OCI-LY1 (cell line): ENCODE results near the gene DDX56.

Experiments
- H2AFZ ChIP-seq: fragments of 200-600 bp; sonication (generic), shearing (Covaris generic); 2 replicates; pipeline ENCODE4 v1.6.0; 2014; ENCODE audit warnings: antibody characterized with exemption, mild to moderate bottlenecking, low read length
- H3F3A ChIP-seq: fragments of 200-600 bp; sonication (generic), shearing (Covaris generic); 2 replicates; pipeline ENCODE4 v1.6.0; 2014; ENCODE audit warnings: mild to moderate bottlenecking, antibody characterized with exemption, low read length, moderate library complexity; ENCODE audit not compliant: insufficient read depth
- H3K27ac ChIP-seq: fragments of 200-600 bp; sonication (generic); 2 replicates; pipeline ENCODE4 v1.5.1; 2014; ENCODE audit warnings: low read length, mixed run types, mild to moderate bottlenecking, low read depth; ENCODE audit not compliant: poor library complexity, severe bottlenecking
- H3K27me3 ChIP-seq: fragments of 200-600 bp; sonication (generic); 2 replicates; pipeline ENCODE4 v1.6.0; 2014; ENCODE audit warnings: antibody characterized with exemption, mild to moderate bottlenecking, low read length, moderate library complexity; ENCODE audit not compliant: insufficient read depth
- H3K36me3 ChIP-seq: fragments of 200-600 bp; sonication (generic); 2 replicates; pipeline ENCODE4 v1.6.1; 2014; ENCODE audit warnings: mild to moderate bottlenecking, antibody characterized with exemption, low read length, moderate library complexity, mixed read lengths; ENCODE audit not compliant: insufficient read depth
- H3K4me1 ChIP-seq: fragments of 200-600 bp; sonication (generic); 2 replicates; pipeline ENCODE4 v1.5.1; 2014; ENCODE audit warnings: mild to moderate bottlenecking, low read length, moderate library complexity; ENCODE audit not compliant: insufficient read depth, severe bottlenecking
- H3K4me2 ChIP-seq: fragments of 200-600 bp; sonication (generic), shearing (Covaris generic); 2 replicates; pipeline ENCODE4 v1.6.1; 2014; ENCODE audit warnings: low read length
- H3K4me3 ChIP-seq: fragments of 200-600 bp; sonication (generic); 2 replicates; pipeline ENCODE4 v1.5.1; 2014; ENCODE audit warnings: low read length, low read depth, mild to moderate bottlenecking, mixed read lengths; ENCODE audit not compliant: poor library complexity, severe bottlenecking
- H3K79me2 ChIP-seq: fragments of 200-600 bp; shearing (Covaris generic); 2 replicates; pipeline ENCODE4 v1.6.1; 2016; ENCODE audit warnings: mixed run types, low read length, mixed read lengths; ENCODE audit not compliant: insufficient read depth
- H3K9ac ChIP-seq: fragments of 200-600 bp; sonication (generic), shearing (Covaris generic); 2 replicates; pipeline ENCODE4 v1.6.1; 2014; ENCODE audit warnings: mild to moderate bottlenecking, low read length, mixed read lengths
- H3K9me2 ChIP-seq: fragments of 200-600 bp; sonication (generic), shearing (Covaris generic); 2 replicates; pipeline ENCODE4 v1.6.1; 2014; ENCODE audit warnings: low read depth, mild to moderate bottlenecking, low read length, mixed read lengths
- H3K9me3 ChIP-seq: fragments of 200-600 bp; shearing (Covaris generic); 2 replicates; pipeline ENCODE4 v1.6.1; 2014; ENCODE audit warnings: low read length, mixed read lengths
- H4K20me1 ChIP-seq: fragments of 200-600 bp; sonication (generic), shearing (Covaris generic); 2 replicates; pipeline ENCODE4 v1.6.0; 2016; ENCODE audit warnings: mild to moderate bottlenecking, low read length; ENCODE audit not compliant: insufficient read depth
- CTCF ChIP-seq: fragments of 200-600 bp; sonication (generic), shearing (Covaris generic); IDR thresholded peaks from 2 replicates; pipeline ENCODE4 v1.5.1; 2017; ENCODE audit warnings: mild to moderate bottlenecking, antibody characterized with exemption, low read length, moderate library complexity, mixed read lengths
- EZH2 ChIP-seq: fragments of 200-600 bp; sonication (generic), shearing (Covaris generic); IDR thresholded peaks from 2 replicates; pipeline ENCODE4 v1.8.0; 2017; ENCODE audit warnings: borderline replicate concordance, mixed run types, mild to moderate bottlenecking, antibody characterized with exemption, low read length, moderate library complexity, mixed read lengths

DDX56 gene

GRCh38 chr7:44518761-44519160 lies 54.9 kb downstream of the DDX56 start:
- no peaks in the 10 kb centered on the region for H4K20me1 ChIP-seq
- H3K27ac ChIP-seq = no peak overlapping the region
- H3K79me2 ChIP-seq = no peaks in the 10 kb centered on the region
- H3K9me3 ChIP-seq = no peaks in the 10 kb centered on the region
- peaks cover 12% of the 10 kb centered on the region for H3K27me3 ChIP-seq
- H3K9ac ChIP-seq = no peak overlapping the region
- H3K4me3 ChIP-seq = no peak overlapping the region
- TF ChIP-seq EZH2 (no peak), CTCF (no peak)
- H2AFZ ChIP-seq = no peak overlapping the region
- no peaks in the 10 kb centered on the region for H3K9me2 ChIP-seq
- H3K4me2 ChIP-seq = no peak overlapping the region
- H3K36me3 ChIP-seq = no peaks in the 10 kb centered on the region
- no peaks in the 10 kb centered on the region for H3F3A ChIP-seq
- H3K4me1 ChIP-seq = no peaks in the 10 kb centered on the region

- no peak overlapping the region for H2AFZ ChIP-seq
- TF ChIP-seq CTCF = no peak
- TF ChIP-seq EZH2 = no peak
- no peaks in the 10 kb centered on the region for H3K79me2 ChIP-seq
- H3K36me3 ChIP-seq = no peaks in the 10 kb centered on the region
- H3K9me2 ChIP-seq = no peaks in the 10 kb centered on the region
- H3K4me1 ChIP-seq = no peaks in the 10 kb centered on the region
- no peak overlapping the region for H3K4me2 ChIP-seq
- peaks cover 15% of the 10 kb centered on the region for H3K27me3 ChIP-seq
- H3K4me3 ChIP-seq = no peak overlapping the region
- no peak overlapping the region for H3K9ac ChIP-seq
- H3K9me3 ChIP-seq = no peaks in the 10 kb centered on the region
- no peak overlapping the region for H3K27ac ChIP-seq
- no peaks in the 10 kb centered on the region for H4K20me1 ChIP-seq
- no peaks in the 10 kb centered on the region for H3F3A ChIP-seq
These were observed 56.5 kb downstream of the DDX56 start for GRCh38 chr7:44517175-44517574.
